ENCODE measurements around the gene TICRR. TPM values are rescaled to one million over a fixed set of nuclear protein-coding genes. Genes with fewer than 3 reads are reported as not detected.
A peak's percentile ranks its signal among the peaks of the same experiment; 100 is the strongest.

The TICRR gene
- total and polyA plus RNA-seq, 7 experiments from 2014 or later: 0.11 to 15.5 (median 0.19) TPM; not detected in 1

DNA sequence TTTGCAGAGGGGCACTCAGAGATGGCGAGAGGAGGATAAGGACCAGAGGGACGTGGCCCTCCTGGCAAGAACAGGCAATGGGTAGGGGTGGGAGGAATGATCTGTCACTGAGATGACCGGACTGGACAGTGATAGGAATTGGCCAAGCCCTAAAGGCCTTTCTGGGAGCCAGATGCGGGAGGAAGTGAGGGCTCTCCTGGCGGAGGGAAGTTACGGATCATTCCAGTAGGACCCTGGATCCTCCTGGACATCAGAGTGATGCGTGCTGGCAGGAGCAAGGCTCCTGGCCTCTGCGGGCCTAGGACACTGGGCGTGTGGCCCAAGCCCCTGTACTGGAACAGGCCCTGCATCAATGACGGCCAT lies 56.6 kb downstream of the TICRR start:
- H3K4me1 Mint-ChIP-seq: no peaks in the 10 kb centered on the region
- peaks cover 0 to 6% (median 3%) of the 10 kb centered on the region in 11 donors for H3K9me3 Mint-ChIP-seq
- intact Hi-C loops (cut with micrococcal nuclease): no loop called here
- DNase-seq (peak in 1 of 9 donors; percentile 12), ATAC-seq (no peak)
- Histone ChIP-seq H3K36me3 (ENCODE audit: control insufficient read depth in 2 of 3, insufficient read depth in 3 of 3, low read length in 3 of 3) (no peaks in the 10 kb centered on the region), H3K27me3 (ENCODE audit: control insufficient read depth in 2 of 2, insufficient read depth in 2 of 2, low read length in 2 of 2) (peaks cover 0 to 3% of the 10 kb centered on the region in 2 donors), H3K4me1 (ENCODE audit: control insufficient read depth in 2 of 2, insufficient read depth in 2 of 2, low read length in 2 of 2) (no peaks in the 10 kb centered on the region), H3K27ac (ENCODE audit: low read depth, low read length) (no peak overlapping the region), H3K4me3 (ENCODE audit: low read length) (no peak overlapping the region), H3K9me3 (ENCODE audit: control insufficient read depth in 2 of 3, low read length in 3 of 3) (no peaks in the 10 kb centered on the region)
- H3K27ac Mint-ChIP-seq: peak overlapping the region in 1 of 9 donors; percentile 25
- peaks cover 0 to 26% (median 0%) of the 10 kb centered on the region in 5 donors for H3K36me3 Mint-ChIP-seq
- H3K27me3 Mint-ChIP-seq: peaks cover 0 to 11% (median 0%) of the 10 kb centered on the region in 5 donors
- POLR2A ChIA-PET: no interaction called here
- CTCF ChIA-PET: no interaction called here
- peak overlapping the region in 1 of 10 donors; percentile 45 for H3K4me3 Mint-ChIP-seq

DNA sequence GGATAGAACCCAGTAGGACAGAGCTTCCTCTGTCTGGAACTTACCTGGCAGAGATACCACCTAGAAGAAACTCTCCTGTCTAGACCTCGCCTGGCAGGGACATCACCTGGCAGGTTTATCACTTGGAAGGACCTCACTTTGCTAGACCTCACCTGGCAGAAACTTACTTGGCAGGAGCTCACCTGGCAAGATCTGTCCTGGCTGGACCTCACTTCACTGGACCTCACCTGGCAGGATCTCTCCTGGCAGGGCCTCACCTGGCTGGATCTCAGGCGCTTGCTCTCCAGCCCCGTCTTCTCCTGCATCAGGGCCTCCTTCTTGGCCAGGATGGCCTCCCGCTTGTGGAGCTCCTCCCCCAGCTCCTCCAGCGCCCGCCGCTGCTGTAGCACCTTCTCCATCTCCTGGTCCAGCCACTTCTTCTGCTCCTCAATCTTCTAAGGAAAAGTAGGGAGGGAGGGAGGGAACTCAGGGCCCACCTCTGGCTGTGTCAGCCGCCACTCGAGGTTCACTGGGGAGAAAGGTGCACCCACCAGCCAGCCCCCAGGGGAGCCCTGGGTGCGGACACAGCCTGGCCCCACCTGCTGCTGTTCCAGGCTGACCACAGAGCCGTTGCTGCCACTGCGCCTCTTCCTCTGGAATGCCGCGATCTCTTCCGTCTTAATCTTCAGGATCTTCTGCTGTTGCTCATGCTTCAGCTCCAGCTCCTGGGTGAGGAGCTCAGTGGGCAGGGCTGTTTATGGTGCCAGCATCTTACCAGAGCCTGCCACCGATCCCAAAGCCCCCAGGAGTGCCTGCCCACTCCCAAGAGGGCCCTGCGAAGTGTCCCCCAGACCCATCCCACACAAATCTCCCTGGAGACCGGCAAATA lies 57.5 kb downstream of the TICRR start:
- H3K9me3 ChIP-seq (ENCODE audit: control insufficient read depth in 2 of 3, low read length in 3 of 3): no peaks in the 10 kb centered on the region
- Mint-ChIP-seq H3K4me3 (no peak overlapping the region), H3K9me3 (peaks cover 0 to 6% (median 3%) of the 10 kb centered on the region in 11 donors), H3K27ac (no peak overlapping the region), H3K4me1 (no peaks in the 10 kb centered on the region), H3K27me3 (peaks cover 0 to 11% (median 0%) of the 10 kb centered on the region in 5 donors), H3K36me3 (peaks cover 0 to 26% (median 0%) of the 10 kb centered on the region in 5 donors)
- H3K27ac ChIP-seq (ENCODE audit: low read depth, low read length): no peak overlapping the region
- DNase-seq (peak in 1 of 9 donors; percentile 11), ATAC-seq (no peak)
- intact Hi-C loops (cut with micrococcal nuclease): no loop called here
- ChIA-PET POLR2A (no interaction called here), CTCF (no interaction called here)
- H3K27me3 ChIP-seq (ENCODE audit: control insufficient read depth in 2 of 2, insufficient read depth in 2 of 2, low read length in 2 of 2): peaks cover 0 to 3% of the 10 kb centered on the region in 2 donors
- no peak overlapping the region for H3K4me3 ChIP-seq (ENCODE audit: low read length)
- no peaks in the 10 kb centered on the region for H3K36me3 ChIP-seq (ENCODE audit: control insufficient read depth in 2 of 3, insufficient read depth in 3 of 3, low read length in 3 of 3)
- H3K4me1 ChIP-seq (ENCODE audit: control insufficient read depth in 2 of 2, insufficient read depth in 2 of 2, low read length in 2 of 2): no peaks in the 10 kb centered on the region

DNA sequence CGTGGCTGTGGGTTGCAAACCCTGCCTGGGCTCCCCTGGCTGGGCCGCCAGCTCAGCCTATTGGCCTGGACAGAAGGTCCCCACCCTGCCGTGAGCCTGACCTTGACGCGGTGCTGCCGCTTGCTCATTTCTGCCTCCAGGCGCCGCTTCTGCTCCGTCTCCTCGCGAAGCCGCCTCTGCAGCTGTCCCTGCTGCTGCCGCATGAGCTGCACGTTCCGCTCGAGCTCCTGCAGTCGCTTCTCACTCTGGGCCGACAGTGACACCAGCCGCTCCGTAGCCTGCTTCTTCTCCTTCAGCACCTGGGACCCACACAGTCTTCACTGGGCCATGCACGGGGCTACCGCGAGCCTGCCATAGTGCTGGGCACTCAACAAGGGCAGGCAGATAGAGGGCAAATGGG lies 58.3 kb downstream of the TICRR start:
- Mint-ChIP-seq H3K9me3 (peaks cover 0 to 6% (median 3%) of the 10 kb centered on the region in 11 donors), H3K4me3 (no peak overlapping the region), H3K27me3 (peaks cover 0 to 11% (median 0%) of the 10 kb centered on the region in 5 donors), H3K27ac (no peak overlapping the region), H3K4me1 (no peaks in the 10 kb centered on the region), H3K36me3 (peaks cover 0 to 24% (median 0%) of the 10 kb centered on the region in 5 donors)
- ChIA-PET CTCF (no interaction called here), POLR2A (no interaction called here)
- no peaks in the 10 kb centered on the region for H3K9me3 ChIP-seq (ENCODE audit: control insufficient read depth in 2 of 3, low read length in 3 of 3)
- peaks cover 0 to 3% of the 10 kb centered on the region in 2 donors for H3K27me3 ChIP-seq (ENCODE audit: control insufficient read depth in 2 of 2, insufficient read depth in 2 of 2, low read length in 2 of 2)
- H3K4me1 ChIP-seq (ENCODE audit: control insufficient read depth in 2 of 2, insufficient read depth in 2 of 2, low read length in 2 of 2): no peaks in the 10 kb centered on the region
- no peaks in the 10 kb centered on the region for H3K36me3 ChIP-seq (ENCODE audit: control insufficient read depth in 2 of 3, insufficient read depth in 3 of 3, low read length in 3 of 3)
- H3K4me3 ChIP-seq (ENCODE audit: low read length): no peak overlapping the region
- intact Hi-C loops (cut with micrococcal nuclease): no loop called here
- DNase-seq (peak in 1 of 9 donors; percentile 7), ATAC-seq (no peak)
- H3K27ac ChIP-seq (ENCODE audit: low read depth, low read length): no peak overlapping the region

DNA sequence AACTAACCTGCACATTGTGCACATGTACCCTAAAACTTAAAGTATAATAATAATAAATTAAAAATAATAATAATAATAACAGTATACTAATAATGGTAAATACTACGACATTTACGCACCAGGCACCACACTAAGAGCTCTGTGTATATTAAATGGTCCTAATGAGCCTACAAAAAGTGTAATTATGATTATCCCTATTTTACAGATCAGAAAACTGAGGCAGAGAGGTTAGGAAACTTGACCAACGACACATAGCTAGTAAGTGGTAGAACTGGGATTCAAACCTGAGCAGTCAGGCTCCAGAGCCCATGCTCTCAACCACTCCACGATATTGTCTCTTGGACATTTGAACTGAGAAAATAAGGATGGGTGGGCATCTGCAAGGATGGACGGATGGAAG lies 65.0 kb downstream of the TICRR start:
- peaks cover 0 to 2% (median 0%) of the 10 kb centered on the region in 5 donors for H3K27me3 Mint-ChIP-seq
- ATAC-seq: no peak
- no peaks in the 10 kb centered on the region for H3K9me3 ChIP-seq (ENCODE audit: control insufficient read depth in 2 of 3, low read length in 3 of 3)
- H3K4me3 Mint-ChIP-seq: no peak overlapping the region
- ChIA-PET POLR2A (no interaction called here), CTCF (no interaction called here)
- H3K4me3 ChIP-seq (ENCODE audit: low read length): no peak overlapping the region
- no peak overlapping the region for H3K27ac ChIP-seq (ENCODE audit: low read depth, low read length)
- no peak overlapping the region for H3K27ac Mint-ChIP-seq
- no peaks in the 10 kb centered on the region for H3K4me1 Mint-ChIP-seq
- intact Hi-C loops (cut with micrococcal nuclease): no loop called here
- DNase-seq: no peak
- no peaks in the 10 kb centered on the region for H3K4me1 ChIP-seq (ENCODE audit: control insufficient read depth in 2 of 2, insufficient read depth in 2 of 2, low read length in 2 of 2)
- peaks cover 0 to 4% (median 0%) of the 10 kb centered on the region in 5 donors for H3K36me3 Mint-ChIP-seq
- no peaks in the 10 kb centered on the region for H3K36me3 ChIP-seq (ENCODE audit: control insufficient read depth in 2 of 3, insufficient read depth in 3 of 3, low read length in 3 of 3)
- peaks cover 0 to 4% (median 2%) of the 10 kb centered on the region in 11 donors for H3K9me3 Mint-ChIP-seq
- no peaks in the 10 kb centered on the region for H3K27me3 ChIP-seq (ENCODE audit: control insufficient read depth in 2 of 2, insufficient read depth in 2 of 2, low read length in 2 of 2)

DNA sequence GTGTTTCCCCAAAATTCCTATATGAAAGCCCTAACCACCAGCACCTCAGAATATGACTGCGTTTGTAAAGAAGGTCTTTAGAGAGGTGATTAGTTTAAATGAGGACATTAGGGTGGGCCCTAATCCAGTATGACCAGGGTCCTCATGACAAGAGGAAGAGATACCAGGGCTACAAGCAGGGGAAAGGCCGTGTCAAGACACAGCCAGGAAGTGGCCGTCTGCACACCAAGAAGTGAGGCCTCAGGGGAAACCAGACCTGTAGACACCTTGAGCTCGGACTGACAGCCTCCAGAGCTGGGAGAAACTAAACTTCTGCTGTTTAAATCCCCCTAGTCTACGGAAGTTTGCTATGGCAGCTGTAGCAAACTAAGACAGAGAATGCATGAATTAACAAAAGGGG lies 65.8 kb downstream of the TICRR start:
- H3K4me1 ChIP-seq (ENCODE audit: control insufficient read depth in 2 of 2, insufficient read depth in 2 of 2, low read length in 2 of 2): no peaks in the 10 kb centered on the region
- no peaks in the 10 kb centered on the region for H3K36me3 Mint-ChIP-seq
- no peaks in the 10 kb centered on the region for H3K9me3 ChIP-seq (ENCODE audit: control insufficient read depth in 2 of 3, low read length in 3 of 3)
- H3K27ac Mint-ChIP-seq: no peak overlapping the region
- no peaks in the 10 kb centered on the region for H3K27me3 ChIP-seq (ENCODE audit: control insufficient read depth in 2 of 2, insufficient read depth in 2 of 2, low read length in 2 of 2)
- no peak overlapping the region for H3K4me3 ChIP-seq (ENCODE audit: low read length)
- H3K9me3 Mint-ChIP-seq: peaks cover 0 to 2% (median 0%) of the 10 kb centered on the region in 11 donors
- DNase-seq (no peak), ATAC-seq (no peak)
- no peaks in the 10 kb centered on the region for H3K36me3 ChIP-seq (ENCODE audit: control insufficient read depth in 2 of 3, insufficient read depth in 3 of 3, low read length in 3 of 3)
- H3K4me1 Mint-ChIP-seq: no peaks in the 10 kb centered on the region
- no peak overlapping the region for H3K4me3 Mint-ChIP-seq
- POLR2A ChIA-PET: no interaction called here
- no peak overlapping the region for H3K27ac ChIP-seq (ENCODE audit: low read depth, low read length)
- CTCF ChIA-PET: no interaction called here
- peaks cover 0 to 5% (median 0%) of the 10 kb centered on the region in 5 donors for H3K27me3 Mint-ChIP-seq
- intact Hi-C loops (cut with micrococcal nuclease): no loop called here

DNA sequence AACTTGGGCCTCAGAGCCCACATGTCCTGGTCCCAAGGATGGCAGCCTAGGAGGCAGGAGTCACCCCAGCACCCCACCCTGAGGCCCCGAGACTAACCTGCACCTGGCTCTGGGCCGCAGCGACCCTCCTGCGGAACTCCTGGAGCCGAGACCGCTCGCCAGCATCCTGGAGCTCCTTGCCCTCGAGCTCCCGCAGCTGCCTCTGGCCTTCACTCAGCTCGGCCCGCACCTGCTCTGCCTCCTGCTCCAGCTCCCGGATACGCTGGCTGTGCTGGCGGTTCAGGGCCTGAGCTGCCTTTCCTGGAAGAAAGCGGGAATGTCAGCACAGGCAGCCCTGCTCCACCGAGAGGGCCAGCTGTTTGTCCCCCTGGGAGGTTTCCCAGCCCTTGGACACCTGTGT lies 66.8 kb downstream of the TICRR start:
- Histone ChIP-seq H3K36me3 (ENCODE audit: control insufficient read depth in 2 of 3, insufficient read depth in 3 of 3, low read length in 3 of 3) (no peaks in the 10 kb centered on the region), H3K27ac (ENCODE audit: low read depth, low read length) (no peak overlapping the region), H3K4me1 (ENCODE audit: control insufficient read depth in 2 of 2, insufficient read depth in 2 of 2, low read length in 2 of 2) (no peaks in the 10 kb centered on the region), H3K27me3 (ENCODE audit: control insufficient read depth in 2 of 2, insufficient read depth in 2 of 2, low read length in 2 of 2) (no peaks in the 10 kb centered on the region), H3K9me3 (ENCODE audit: control insufficient read depth in 2 of 3, low read length in 3 of 3) (no peaks in the 10 kb centered on the region), H3K4me3 (ENCODE audit: low read length) (no peak overlapping the region)
- ChIA-PET POLR2A (no interaction called here), CTCF (no interaction called here)
- H3K36me3 Mint-ChIP-seq: no peaks in the 10 kb centered on the region
- peaks cover 0 to 2% (median 0%) of the 10 kb centered on the region in 7 donors for H3K4me1 Mint-ChIP-seq
- peak in 1 of 9 donors; percentile 7 for DNase-seq
- H3K4me3 Mint-ChIP-seq: no peak overlapping the region
- H3K27ac Mint-ChIP-seq: no peak overlapping the region
- ATAC-seq: no peak
- intact Hi-C loops (cut with micrococcal nuclease): no loop called here
- H3K27me3 Mint-ChIP-seq: peaks cover 0 to 9% (median 0%) of the 10 kb centered on the region in 5 donors
- H3K9me3 Mint-ChIP-seq: peaks cover 0 to 2% (median 0%) of the 10 kb centered on the region in 11 donors

DNA sequence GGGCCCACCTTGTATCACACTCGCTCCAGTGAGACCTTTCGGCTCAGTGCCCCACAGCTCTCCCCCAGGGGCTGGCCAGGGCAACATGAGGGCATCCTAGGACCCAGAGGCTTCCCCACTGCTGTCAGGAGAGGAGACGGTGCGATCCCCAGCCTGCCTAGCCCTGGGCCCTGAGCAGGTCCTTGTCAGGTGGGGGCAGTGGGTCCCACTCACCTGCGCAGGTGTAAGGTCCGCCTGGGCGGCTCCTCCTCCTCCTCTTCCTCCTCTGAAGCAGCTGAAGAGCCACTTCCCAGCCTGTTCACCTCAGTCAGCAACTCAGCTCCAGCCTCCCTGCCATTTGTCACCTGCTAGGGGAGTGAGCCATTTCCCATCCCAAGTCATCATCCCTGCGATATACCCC lies 70.4 kb downstream of the TICRR start:
- Mint-ChIP-seq H3K27me3 (peaks cover 0 to 16% (median 0%) of the 10 kb centered on the region in 5 donors), H3K4me3 (no peak overlapping the region), H3K4me1 (peaks cover 0 to 4% (median 0%) of the 10 kb centered on the region in 7 donors), H3K27ac (no peak overlapping the region), H3K36me3 (no peaks in the 10 kb centered on the region), H3K9me3 (peaks cover 0 to 3% (median 0%) of the 10 kb centered on the region in 11 donors)
- DNase-seq (no peak), ATAC-seq (no peak)
- POLR2A ChIA-PET: no interaction called here
- H3K27ac ChIP-seq (ENCODE audit: low read depth, low read length): no peak overlapping the region
- H3K27me3 ChIP-seq (ENCODE audit: control insufficient read depth in 2 of 2, insufficient read depth in 2 of 2, low read length in 2 of 2): no peaks in the 10 kb centered on the region
- H3K36me3 ChIP-seq (ENCODE audit: control insufficient read depth in 2 of 3, insufficient read depth in 3 of 3, low read length in 3 of 3): no peaks in the 10 kb centered on the region
- H3K9me3 ChIP-seq (ENCODE audit: control insufficient read depth in 2 of 3, low read length in 3 of 3): no peaks in the 10 kb centered on the region
- no peak overlapping the region for H3K4me3 ChIP-seq (ENCODE audit: low read length)
- CTCF ChIA-PET: interaction anchor here (1.0 kb wide), 1 partner anchor 12 kb away, joined by 3 read pairs; no protein-coding TSS in a partner anchor
- no peaks in the 10 kb centered on the region for H3K4me1 ChIP-seq (ENCODE audit: control insufficient read depth in 2 of 2, insufficient read depth in 2 of 2, low read length in 2 of 2)
- intact Hi-C loops (cut with micrococcal nuclease): no loop called here

All from naive thymus-derived CD4-positive, alpha-beta T cell (primary cell).